Lung (tissue), 12 donors: Measurements from ENCODE around the gene GIPC1. TPM values are rescaled to one million over a fixed set of nuclear protein-coding genes. Genes with fewer than 3 reads are reported as not detected.

Experiments
- ATAC-seq: fragments of 200-7000 bp; cut with Tn5 transposase; one replicate; pipeline ENCODE4 v1.9.1; 2020; ENCODE audit warnings: moderate number of reproducible peaks; ENCODE audit not compliant: insufficient read depth, low FRiP score
- DNase-seq, 3 donors: peaks; one replicate each; pipeline ENCODE4 v3.0.0-alpha.2; 2013 to 2017
- H3K27ac ChIP-seq, 2 donors: one replicate each; pipeline ENCODE4 v1.5.1; 2013; ENCODE audit warnings: mild to moderate bottlenecking in 2 of 2, moderate library complexity in 2 of 2, control low read depth in 1 of 2, inconsistent platforms in 1 of 2, low read depth in 1 of 2, low read length in 1 of 2
- H3K27me3 ChIP-seq, 3 donors: one replicate each; pipeline ENCODE4 v1.5.1; 2013; ENCODE audit warnings: low read length in 2 of 3; ENCODE audit not compliant: control insufficient read depth in 3 of 3, insufficient read depth in 3 of 3
- H3K36me3 ChIP-seq, 4 donors: one replicate each; pipeline ENCODE4 v1.5.1; 2013; ENCODE audit warnings: low read length in 4 of 4, mild to moderate bottlenecking in 1 of 4, moderate library complexity in 1 of 4; ENCODE audit not compliant: control insufficient read depth in 4 of 4, insufficient read depth in 4 of 4
- H3K4me1 ChIP-seq, 5 donors: one replicate each; pipeline ENCODE4 v1.5.1; 2013; ENCODE audit warnings: low read length in 5 of 5, mild to moderate bottlenecking in 2 of 5, moderate library complexity in 1 of 5; ENCODE audit not compliant: control insufficient read depth in 5 of 5, insufficient read depth in 5 of 5
- H3K4me3 ChIP-seq: one replicate; pipeline ENCODE4 v1.5.1; 2013; ENCODE audit warnings: mild to moderate bottlenecking, control low read depth, moderate library complexity
- H3K9ac ChIP-seq, 2 donors: one replicate each; pipeline ENCODE4 v1.5.1; 2013; ENCODE audit warnings: low read length in 2 of 2, control low read depth in 1 of 2; ENCODE audit not compliant: insufficient read depth in 1 of 2
- H3K9me3 ChIP-seq, 4 donors: one replicate each; pipeline ENCODE4 v1.5.1; 2013; ENCODE audit warnings: low read length in 3 of 4, mild to moderate bottlenecking in 1 of 4, moderate library complexity in 1 of 4; ENCODE audit not compliant: control insufficient read depth in 4 of 4, insufficient read depth in 3 of 4
- CTCF ChIP-seq: IDR thresholded peaks from 2 replicates; pipeline ENCODE4 v1.5.1; 2012; ENCODE audit warnings: mild to moderate bottlenecking; ENCODE audit errors: control extremely low read depth, extremely low read depth
- WGBS, 2 donors: extraction: QIAGEN DNeasy Blood & Tissue Kit; methylation state at CpG; one replicate each; pipeline ENCODE4 v1.1.7; 2013; 5-methylcytosine and 5-hydroxymethylcytosine counted together
- polyA plus RNA-seq, 2 donors: library from polyadenylated mRNA; stranded (reverse); fragments of 200-250 nt; gene quantifications; one replicate each; pipeline ENCODE4 v1.2.1, GENCODE V29; 2013
- total RNA-seq, 2 donors: library from RNA; depleted of rRNA in 1 of 2; stranded (reverse); fragments of >200 nt in 1 of 2; gene quantifications; one replicate each; pipeline ENCODE4 v1.2.1, GENCODE V29; 2014 to 2021
- donor health status: control.
- donor health status: control.
- donor health status: Bipolar disorder and iron deficiency.
- donor health status: healthy.
- donor health status: DM: yes; HTN: yes; CAD: no.

GIPC1 gene
- total and polyA plus RNA-seq, 4 donors, result 94.9 to 156 (median 131) TPM

- Histone ChIP-seq H3K4me1 (peaks cover 0 to 18% (median 9%) of the 10 kb centered on the region in 5 donors), H3K36me3 (peaks cover 0 to 6% (median 3%) of the 10 kb centered on the region in 4 donors), H3K27ac (peak overlapping the region in 1 of 2 donors; percentile 91), H3K4me3 (no peak overlapping the region), H3K9me3 (no peaks in the 10 kb centered on the region), H3K27me3 (no peaks in the 10 kb centered on the region), H3K9ac (no peak overlapping the region)
- no peak for ATAC-seq
- no peak for DNase-seq
- no peak for TF ChIP-seq CTCF
- 53 to 75% methylated on average over 7 of the region's 7 CpGs for WGBS, 2 donors
Measured at GRCh38 chr19:14496834-14497227, 904 bp upstream of the GIPC1 start.

GRCh38 chr19:14495672-14496028 is 277 bp downstream of the GIPC1 start:
- Histone ChIP-seq H3K4me1 (peaks cover 0 to 18% (median 9%) of the 10 kb centered on the region in 5 donors), H3K4me3 (peak overlapping the region; percentile 61), H3K27ac (peak overlapping the region; percentile 64 to 81), H3K9ac (peak overlapping the region; percentile 25 to 53), H3K9me3 (no peaks in the 10 kb centered on the region), H3K27me3 (no peaks in the 10 kb centered on the region), H3K36me3 (peaks cover 0 to 9% (median 3%) of the 10 kb centered on the region in 4 donors)
- TF ChIP-seq CTCF, result no peak
- WGBS, 2 donors, result 0 to 2% methylated on average over 20 to 28 of the region's 28 CpGs
- DNase-seq (no peak), ATAC-seq (no peak)

- DNase-seq (peak in 1 of 3 donors; percentile 44), ATAC-seq (no peak)
- no peak for TF ChIP-seq CTCF
- Histone ChIP-seq H3K4me3 (peak overlapping the region; percentile 61), H3K27me3 (no peaks in the 10 kb centered on the region), H3K36me3 (peaks cover 0 to 9% (median 3%) of the 10 kb centered on the region in 4 donors), H3K4me1 (peaks cover 0 to 18% (median 9%) of the 10 kb centered on the region in 5 donors), H3K9ac (peak overlapping the region; percentile 25 to 53), H3K27ac (peak overlapping the region in 1 of 2 donors; percentile 68), H3K9me3 (no peaks in the 10 kb centered on the region)
- WGBS, 2 donors, result 18 to 34% methylated on average over 13 to 14 of the region's 14 CpGs
Measured at GRCh38 chr19:14494910-14495671, 836 bp downstream of the GIPC1 start.
